G401.6 (cell line): ENCODE data around the gene CALCA.

Experiments used
- FAIRE-seq: peaks from 2 replicates; lab custom pipeline; 2012; peaks lifted over from hg19 to GRCh38; lab: Jason Lieb, UNC

Gene CALCA

DNA sequence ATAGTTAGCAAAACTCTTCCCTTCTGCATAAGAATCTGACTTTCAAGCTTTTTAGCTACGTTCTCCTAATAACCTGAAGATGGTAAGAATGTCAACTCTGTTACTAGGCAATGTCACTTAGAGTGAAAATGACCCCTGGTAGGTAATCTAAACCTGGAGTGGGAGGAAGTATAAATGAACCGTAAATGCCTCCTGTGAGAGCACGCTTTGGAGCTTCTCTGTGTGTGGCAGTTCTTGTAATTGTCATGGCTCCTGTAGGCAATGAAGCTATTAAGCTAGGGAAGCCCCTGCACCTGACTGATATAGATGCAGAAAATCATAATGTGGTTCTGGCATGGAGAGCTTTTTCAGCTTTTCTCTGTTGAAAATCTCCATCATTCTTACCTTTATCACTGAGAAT is 29.4 kb downstream of the CALCA start:
- FAIRE-seq = no peak

DNA sequence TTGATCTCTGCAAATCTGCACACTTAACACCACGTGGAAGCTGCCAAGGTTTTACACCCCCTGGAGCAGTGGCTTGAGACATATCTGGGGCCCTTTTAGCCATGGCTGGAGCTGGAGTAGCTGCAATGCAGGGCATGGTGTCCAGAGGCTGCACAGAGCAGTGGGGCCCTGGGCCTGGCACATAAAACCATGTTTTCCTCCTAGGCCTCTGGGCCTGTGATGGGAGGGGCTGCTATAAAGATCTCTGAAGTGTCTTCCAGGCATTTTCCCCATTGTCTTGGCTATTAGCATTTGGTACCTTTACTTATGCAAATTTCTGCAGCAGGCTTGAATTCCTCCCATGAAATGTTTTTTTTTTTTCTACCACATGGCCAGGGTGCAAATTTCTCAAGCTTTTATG is 33.2 kb downstream of the CALCA start:
- FAIRE-seq = no peak

DNA sequence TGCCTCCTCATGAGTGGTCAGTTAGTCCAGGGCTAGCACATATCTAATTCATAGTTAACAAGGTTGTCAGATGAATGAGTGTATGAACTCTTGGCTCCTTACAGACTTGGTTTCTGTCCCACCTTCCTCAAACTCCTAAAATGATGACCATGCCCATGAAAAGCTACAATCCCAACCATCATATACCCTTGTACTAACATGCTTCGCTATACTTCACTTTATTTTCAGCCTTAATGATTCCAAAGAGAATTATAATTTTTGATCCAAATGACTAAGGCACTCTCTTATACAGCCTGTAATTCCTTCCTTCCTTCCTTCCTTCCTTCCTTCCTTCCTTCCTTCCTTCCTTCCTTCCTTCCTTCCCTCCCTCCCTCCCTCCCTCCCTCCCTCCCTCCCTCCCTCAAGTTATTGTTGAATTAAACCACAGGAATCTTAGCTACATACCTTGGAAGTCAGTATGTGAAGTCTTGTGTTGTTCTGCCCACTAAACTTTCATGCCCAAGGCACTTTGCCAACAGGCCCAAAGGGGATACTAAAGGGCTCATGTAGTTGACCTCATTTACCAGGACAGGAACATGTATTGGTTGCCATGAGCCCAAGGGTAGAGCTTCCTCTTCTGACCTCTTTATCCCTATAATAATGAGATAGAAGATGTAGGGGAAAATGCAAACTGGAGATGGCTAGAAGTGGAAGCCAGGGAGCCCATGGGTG is 37.4 kb downstream of the CALCA start:
- FAIRE-seq = no peak

DNA sequence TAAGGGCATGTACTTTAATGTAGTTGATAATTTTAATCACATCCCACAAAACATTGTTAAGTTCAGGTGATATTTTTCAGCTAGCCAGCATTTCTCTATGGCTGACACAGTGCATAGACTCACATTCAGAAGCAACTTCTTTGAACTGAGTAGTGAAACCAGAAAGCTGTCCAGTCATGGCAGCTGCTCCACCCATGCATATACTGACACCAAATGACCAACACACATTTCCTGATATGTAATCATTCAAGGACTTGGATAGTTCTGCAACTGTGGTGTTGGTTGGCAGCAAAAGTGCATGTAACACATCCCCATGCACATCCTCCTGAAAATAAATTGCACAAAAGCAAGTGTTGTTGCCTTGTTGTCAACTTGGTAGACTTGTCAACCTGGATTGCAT is 39.7 kb downstream of the CALCA start:
- FAIRE-seq = no peak

DNA sequence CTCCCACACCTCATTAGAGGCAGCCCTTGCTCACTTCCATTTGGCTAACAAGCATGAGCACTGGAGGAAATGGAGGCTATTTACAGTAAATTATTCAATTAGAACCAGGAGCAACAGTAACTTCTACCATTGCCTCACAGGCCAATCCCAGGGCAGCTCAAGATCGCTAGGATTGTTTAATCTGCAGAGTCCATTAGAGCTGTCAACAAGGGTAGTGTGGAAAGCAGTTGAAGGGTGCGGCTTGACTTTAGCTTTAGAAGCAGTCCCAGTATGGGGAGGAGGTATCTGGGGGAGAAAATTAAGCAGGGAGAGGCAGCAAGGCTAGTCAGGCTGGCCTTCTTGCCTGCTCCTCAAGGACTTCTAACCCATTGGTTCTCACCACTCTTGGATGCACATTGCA is 41.8 kb downstream of the CALCA start:
- FAIRE-seq = no peak

DNA sequence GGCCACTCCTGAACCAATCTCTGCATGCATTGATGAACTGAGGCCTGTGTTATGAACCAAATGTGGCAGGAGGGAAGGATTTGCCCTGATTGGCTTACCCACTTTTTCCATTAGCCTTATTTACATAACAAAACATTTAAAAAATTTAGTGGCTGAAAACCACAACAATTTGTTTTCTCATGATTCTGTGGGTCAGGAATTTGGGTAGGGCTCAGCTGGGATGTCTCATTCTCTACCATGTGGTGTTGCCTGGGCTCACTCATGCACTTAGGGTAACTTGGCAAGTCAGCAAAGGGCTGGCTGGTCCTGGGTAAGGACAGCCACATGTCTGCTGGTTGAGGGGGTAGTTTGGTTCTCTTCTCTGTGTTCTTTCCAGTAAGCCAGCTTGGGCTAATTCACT is 45.0 kb downstream of the CALCA start:
- FAIRE-seq = no peak

DNA sequence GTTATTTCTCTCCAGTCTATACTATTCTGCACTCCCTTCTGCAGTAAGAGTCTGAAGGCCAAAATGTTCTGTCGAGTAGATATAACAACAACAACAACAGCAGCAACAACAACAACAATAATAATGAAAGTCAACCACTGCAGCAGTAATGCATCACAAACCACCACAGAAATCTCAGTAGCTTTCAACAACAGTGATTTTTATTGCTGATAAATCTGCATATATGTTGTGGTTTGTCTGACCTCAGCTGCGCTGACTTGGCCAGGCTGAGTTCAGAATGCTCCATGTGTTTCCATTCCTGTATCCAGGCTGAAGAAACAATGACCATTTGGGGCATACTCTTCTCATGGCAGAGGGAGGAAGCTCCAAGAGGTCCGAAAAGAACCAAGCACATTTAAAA is 47.8 kb downstream of the CALCA start:
- FAIRE-seq = no peak
